IPS-18a (cell line): ENCODE measurements around the gene DMRTB1.

Experiments
- H3K27ac ChIP-seq: one replicate; pipeline ENCODE4 v1.5.1; 2013; ENCODE audit warnings: low read length
- H3K27me3 ChIP-seq: one replicate; pipeline ENCODE4 v1.6.1; 2013; ENCODE audit warnings: mild to moderate bottlenecking, low read length; ENCODE audit not compliant: control insufficient read depth, insufficient read depth
- H3K36me3 ChIP-seq: one replicate; pipeline ENCODE4 v1.6.1; 2013; ENCODE audit warnings: low read depth, low read length; ENCODE audit not compliant: control insufficient read depth
- H3K4me1 ChIP-seq: one replicate; pipeline ENCODE4 v1.6.1; 2013; ENCODE audit warnings: low read depth, low read length; ENCODE audit not compliant: control insufficient read depth
- H3K4me3 ChIP-seq: one replicate; pipeline ENCODE4 v1.5.1; 2013; ENCODE audit warnings: low read length
- H3K9ac ChIP-seq: one replicate; pipeline ENCODE4 v1.6.1; 2013; ENCODE audit warnings: mild to moderate bottlenecking, low read length, moderate library complexity
- H3K9me3 ChIP-seq: one replicate; pipeline ENCODE4 v1.6.1; 2013; ENCODE audit warnings: low read depth, low read length; ENCODE audit not compliant: control insufficient read depth

Gene DMRTB1

GRCh38 chr1:53455364-53455991, 3.7 kb upstream of the DMRTB1 start:
- Histone ChIP-seq H3K27ac (no peak overlapping the region), H3K4me3 (no peak overlapping the region), H3K36me3 (no peaks in the 10 kb centered on the region), H3K27me3 (no peaks in the 10 kb centered on the region), H3K4me1 (no peaks in the 10 kb centered on the region), H3K9me3 (no peaks in the 10 kb centered on the region), H3K9ac (no peak overlapping the region)

- no peak overlapping the region for H3K27ac ChIP-seq
- peaks cover 3% of the 10 kb centered on the region for H3K4me1 ChIP-seq
- no peaks in the 10 kb centered on the region for H3K27me3 ChIP-seq
- no peaks in the 10 kb centered on the region for H3K36me3 ChIP-seq
- H3K4me3 ChIP-seq, result no peak overlapping the region
- H3K9me3 ChIP-seq, result no peaks in the 10 kb centered on the region
- H3K9ac ChIP-seq, result no peak overlapping the region
Observed at GRCh38 chr1:53458634-53459033, 565 bp upstream of the DMRTB1 start.

DNA sequence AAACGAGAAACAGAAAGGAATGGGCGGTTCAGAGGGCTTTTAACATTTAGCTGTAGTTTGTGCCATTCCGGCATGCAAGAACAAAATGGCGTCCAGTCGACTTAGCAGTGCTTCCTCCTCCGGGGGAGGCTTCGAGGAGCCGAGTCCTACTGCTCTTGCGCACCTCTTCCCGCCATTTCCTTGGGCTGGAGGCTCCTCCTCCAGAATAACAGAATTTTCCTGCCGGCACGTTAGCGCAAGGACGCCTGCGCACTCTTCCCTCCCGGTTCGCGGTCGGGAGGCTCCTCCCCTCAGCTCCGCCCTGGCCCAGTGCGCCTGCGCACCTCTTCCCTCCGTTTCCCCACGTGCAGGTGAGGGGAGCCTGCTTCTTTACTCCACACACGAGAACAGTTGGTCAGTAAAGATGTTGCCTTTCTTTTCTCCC, 1.0 kb downstream of the DMRTB1 start:
- Histone ChIP-seq H3K27me3 (no peaks in the 10 kb centered on the region), H3K36me3 (no peaks in the 10 kb centered on the region), H3K9me3 (no peaks in the 10 kb centered on the region), H3K27ac (no peak overlapping the region), H3K4me1 (peaks cover 3% of the 10 kb centered on the region), H3K9ac (no peak overlapping the region), H3K4me3 (no peak overlapping the region)

DNA sequence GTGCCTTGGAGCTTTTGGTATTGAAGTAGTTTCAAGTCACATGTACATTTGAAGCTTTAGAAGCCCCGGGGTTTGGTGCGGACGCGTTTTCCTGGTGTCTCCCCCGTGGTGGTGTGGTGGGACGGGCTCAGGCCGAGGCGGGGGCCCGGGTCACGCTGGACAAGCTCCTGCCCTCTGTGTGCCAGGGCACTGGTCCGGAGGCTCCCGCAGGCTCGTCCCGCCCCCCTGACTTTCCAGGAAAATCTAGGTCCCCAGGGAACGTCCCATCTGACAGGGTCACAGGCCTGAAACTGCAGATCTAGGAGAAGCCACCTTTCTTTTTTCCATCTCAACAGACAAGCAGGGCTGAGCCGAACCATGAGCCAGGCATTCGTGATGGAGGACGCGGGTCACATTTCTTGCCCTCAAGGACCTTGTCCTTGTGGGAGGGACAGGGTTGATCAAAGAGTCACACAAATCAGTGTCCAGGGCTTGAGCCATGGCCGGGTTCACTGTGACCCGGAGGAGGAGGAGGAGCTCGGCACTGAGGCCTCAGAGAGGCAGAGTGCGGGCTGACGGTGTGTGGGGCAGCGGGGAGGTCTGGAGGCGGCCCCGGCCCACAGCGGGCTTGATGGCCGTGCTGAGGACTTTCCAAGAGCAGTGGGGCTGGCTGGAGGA, 1.6 kb downstream of the DMRTB1 start:
- Histone ChIP-seq H3K27me3 (no peaks in the 10 kb centered on the region), H3K9me3 (no peaks in the 10 kb centered on the region), H3K27ac (no peak overlapping the region), H3K9ac (no peak overlapping the region), H3K4me3 (no peak overlapping the region), H3K4me1 (peaks cover 3% of the 10 kb centered on the region), H3K36me3 (no peaks in the 10 kb centered on the region)

DNA sequence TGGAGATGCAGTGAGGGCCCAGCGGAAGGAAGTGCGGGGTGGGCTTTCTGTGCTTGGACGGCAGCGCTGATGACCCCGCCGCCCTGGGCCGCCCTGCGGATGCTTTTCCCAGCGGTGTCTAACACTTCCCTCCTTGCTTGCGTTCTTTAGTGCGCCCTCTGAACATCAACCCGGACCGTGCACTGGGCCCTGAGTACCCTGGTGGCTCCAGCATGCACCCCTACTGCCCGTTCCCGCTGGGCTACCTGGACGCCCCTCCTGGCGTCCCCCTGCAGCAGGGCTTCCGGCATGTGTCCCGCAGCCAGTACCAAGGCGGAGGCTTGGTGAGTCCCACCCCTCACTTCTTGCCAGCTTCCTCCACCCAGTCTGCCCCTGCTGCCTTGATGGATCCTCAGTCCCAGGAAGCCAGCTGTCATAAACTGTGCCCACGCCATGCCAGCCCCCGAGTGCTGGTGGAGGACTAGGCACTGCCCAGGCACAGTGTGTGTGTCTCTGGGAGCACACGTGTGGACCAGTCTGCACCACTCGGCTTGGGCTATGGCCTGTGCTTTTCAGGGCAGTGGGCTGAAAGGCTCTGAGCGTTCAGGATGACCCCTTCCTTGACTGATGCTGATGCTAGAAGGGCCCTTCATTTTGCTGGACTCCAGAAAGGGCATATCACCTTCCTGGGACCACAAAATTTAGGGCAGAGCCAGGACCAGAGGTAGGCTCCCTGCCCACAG, 2.3 kb downstream of the DMRTB1 start:
- Histone ChIP-seq H3K4me3 (no peak overlapping the region), H3K9me3 (no peaks in the 10 kb centered on the region), H3K27ac (no peak overlapping the region), H3K36me3 (no peaks in the 10 kb centered on the region), H3K27me3 (no peaks in the 10 kb centered on the region), H3K4me1 (peaks cover 3% of the 10 kb centered on the region), H3K9ac (no peak overlapping the region)

DNA sequence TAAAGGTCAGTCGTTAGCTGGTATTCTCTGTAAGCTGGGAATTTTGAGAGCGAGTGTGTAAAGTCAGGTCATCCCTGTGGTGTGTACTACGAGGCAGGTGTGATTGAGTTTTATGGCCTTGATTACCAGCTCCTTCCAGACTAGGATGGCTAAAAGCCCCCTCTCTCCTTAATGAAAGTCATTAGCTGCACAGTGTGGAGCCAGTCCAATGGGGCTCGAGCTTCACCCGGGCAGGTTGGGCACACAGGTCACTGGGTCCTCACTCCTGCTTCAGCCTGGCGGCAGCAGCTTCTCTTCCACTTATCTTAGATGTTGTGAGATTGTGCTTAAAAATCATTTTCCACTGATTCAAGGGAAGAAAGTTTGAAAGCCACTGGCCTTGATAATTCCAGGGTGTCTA, 3.0 kb downstream of the DMRTB1 start:
- no peak overlapping the region for H3K9ac ChIP-seq
- no peaks in the 10 kb centered on the region for H3K27me3 ChIP-seq
- H3K36me3 ChIP-seq, result no peaks in the 10 kb centered on the region
- no peaks in the 10 kb centered on the region for H3K9me3 ChIP-seq
- no peak overlapping the region for H3K4me3 ChIP-seq
- no peak overlapping the region for H3K27ac ChIP-seq
- H3K4me1 ChIP-seq, result peaks cover 3% of the 10 kb centered on the region

- Histone ChIP-seq H3K27ac (no peak overlapping the region), H3K27me3 (no peaks in the 10 kb centered on the region), H3K9me3 (no peaks in the 10 kb centered on the region), H3K4me1 (peaks cover 3% of the 10 kb centered on the region), H3K4me3 (no peak overlapping the region), H3K36me3 (no peaks in the 10 kb centered on the region), H3K9ac (no peak overlapping the region)
Observed at GRCh38 chr1:53462769-53463501, 3.7 kb downstream of the DMRTB1 start.

DNA sequence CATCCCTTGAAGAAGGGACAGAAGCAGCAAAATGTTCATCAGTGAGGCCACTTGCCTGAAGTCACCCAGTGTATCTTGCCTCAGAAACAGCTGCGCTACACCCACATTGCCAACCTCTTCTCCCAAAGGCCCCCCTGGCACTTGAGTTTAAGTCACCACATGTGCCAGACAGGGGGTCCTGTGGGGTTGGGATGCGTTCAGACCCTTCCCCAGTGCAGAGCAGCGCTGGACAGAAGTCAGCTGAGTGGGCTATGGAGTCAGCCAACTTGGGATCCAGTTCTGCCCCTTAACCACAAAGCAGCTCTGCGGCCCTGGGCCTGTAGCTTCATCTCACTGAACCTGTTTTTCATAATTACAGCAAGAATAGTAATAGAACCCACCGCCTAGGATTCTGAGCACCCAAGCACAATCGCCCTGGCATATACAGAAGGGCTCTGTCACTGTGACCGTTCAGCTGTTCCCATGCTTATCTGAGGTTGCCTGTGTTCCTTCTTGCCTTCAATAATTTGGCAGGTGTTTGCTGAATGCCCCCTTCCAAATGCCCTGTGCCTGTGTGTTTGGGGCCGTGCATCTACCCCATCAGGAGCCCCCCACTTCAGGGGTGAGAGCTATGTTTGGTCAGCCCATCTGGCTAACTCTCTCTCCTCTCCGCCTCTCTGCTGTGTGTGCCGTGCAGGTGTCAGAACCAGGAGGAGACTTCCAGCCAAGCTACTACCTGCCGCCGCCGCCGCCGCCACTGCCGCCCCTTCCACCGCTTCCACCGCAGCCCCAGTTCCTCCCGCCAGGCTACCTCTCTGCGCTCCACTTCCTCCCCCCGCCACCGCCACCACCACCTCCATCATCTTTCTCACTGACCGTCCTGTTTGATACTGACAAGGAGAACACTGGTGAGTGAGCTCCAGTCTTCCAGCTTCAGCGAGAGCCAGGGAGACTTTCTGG, 5.0 kb downstream of the DMRTB1 start:
- no peaks in the 10 kb centered on the region for H3K27me3 ChIP-seq
- H3K9me3 ChIP-seq, result no peaks in the 10 kb centered on the region
- H3K27ac ChIP-seq, result no peak overlapping the region
- H3K4me3 ChIP-seq, result no peak overlapping the region
- H3K4me1 ChIP-seq, result peaks cover 3% of the 10 kb centered on the region
- no peak overlapping the region for H3K9ac ChIP-seq
- no peaks in the 10 kb centered on the region for H3K36me3 ChIP-seq

DNA sequence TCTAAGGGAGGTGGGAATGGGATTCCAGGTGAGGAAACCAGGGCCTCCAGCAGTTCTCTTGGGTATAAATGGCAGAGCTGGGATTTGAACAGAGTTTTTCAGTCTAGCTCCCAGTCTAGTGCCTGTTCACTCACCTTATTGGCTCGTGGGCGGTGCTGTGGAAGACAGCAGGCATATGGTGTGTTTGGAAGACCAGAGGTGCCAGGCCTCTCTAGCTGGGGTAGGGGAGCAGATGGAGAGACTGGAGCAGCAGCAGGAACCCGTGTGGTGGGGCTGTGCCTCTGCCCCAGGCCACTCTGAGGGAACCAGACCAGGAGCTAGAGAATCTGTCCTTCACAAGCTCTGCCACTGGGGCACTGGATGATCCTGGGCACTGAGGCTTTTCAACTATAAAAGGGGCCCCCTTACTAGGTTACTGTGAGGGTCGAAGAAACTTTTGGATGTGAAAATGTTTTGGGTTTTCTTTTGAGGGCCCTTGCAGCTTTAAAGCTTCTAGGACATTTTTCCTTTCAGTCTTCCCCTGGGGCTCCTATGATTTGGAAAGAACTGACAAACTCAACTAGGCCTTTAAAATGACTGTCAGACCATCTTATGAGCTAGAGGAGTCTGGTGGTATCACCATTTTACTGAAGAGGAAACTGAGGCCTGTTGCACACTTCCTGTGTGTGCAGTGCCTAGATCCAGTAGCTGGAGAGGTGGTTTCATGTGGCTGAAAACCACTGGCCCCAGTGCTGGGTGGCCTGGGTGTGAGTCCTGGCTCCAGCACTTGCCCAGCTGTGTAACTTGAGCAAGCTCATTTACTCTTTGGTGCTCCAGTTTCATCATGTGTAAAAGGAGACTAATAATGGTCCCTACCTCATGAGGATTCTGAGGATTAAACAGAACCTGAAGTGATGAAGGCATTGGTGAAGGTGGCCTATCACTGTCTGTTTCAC, 6.1 kb downstream of the DMRTB1 start:
- H3K27me3 ChIP-seq, result no peaks in the 10 kb centered on the region
- no peaks in the 10 kb centered on the region for H3K36me3 ChIP-seq
- H3K4me3 ChIP-seq, result no peak overlapping the region
- H3K9me3 ChIP-seq, result no peaks in the 10 kb centered on the region
- peaks cover 4% of the 10 kb centered on the region for H3K4me1 ChIP-seq
- no peak overlapping the region for H3K9ac ChIP-seq
- H3K27ac ChIP-seq, result no peak overlapping the region

DNA sequence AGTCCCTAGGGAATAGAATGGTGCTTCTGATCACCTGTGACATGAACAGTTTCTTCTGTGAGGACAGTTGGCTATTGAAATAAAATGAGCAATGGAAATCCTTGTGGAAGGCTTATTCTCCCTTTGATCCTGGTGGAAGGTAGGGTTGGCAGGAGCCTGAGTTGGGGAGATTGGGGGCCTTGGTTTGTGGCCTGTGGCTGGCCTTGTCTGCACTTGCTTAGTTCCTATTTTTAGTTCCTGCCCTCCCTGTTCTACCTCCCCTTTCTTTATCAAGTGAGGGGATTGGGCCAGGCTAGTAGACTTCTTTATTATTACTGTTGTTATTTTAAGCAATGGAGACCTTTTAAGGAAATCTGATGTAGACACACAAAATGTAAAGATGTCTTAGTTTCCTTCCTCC, 8.2 kb downstream of the DMRTB1 start:
- Histone ChIP-seq H3K9ac (no peak overlapping the region), H3K27me3 (peaks cover 6% of the 10 kb centered on the region), H3K4me3 (no peak overlapping the region), H3K36me3 (no peaks in the 10 kb centered on the region), H3K9me3 (no peaks in the 10 kb centered on the region), H3K27ac (no peak overlapping the region), H3K4me1 (peaks cover 9% of the 10 kb centered on the region)
